GM18508 (cell line): ENCODE data around the gene LOX.

Experiments used
- ATAC-seq: cut with Tn5 transposase; IDR thresholded peaks from one replicate; pipeline ENCODE4 v1.9.1; 2021; ENCODE audit warnings: moderate number of reproducible peaks; ENCODE audit not compliant: insufficient read depth, unreplicated experiment

LOX gene

DNA sequence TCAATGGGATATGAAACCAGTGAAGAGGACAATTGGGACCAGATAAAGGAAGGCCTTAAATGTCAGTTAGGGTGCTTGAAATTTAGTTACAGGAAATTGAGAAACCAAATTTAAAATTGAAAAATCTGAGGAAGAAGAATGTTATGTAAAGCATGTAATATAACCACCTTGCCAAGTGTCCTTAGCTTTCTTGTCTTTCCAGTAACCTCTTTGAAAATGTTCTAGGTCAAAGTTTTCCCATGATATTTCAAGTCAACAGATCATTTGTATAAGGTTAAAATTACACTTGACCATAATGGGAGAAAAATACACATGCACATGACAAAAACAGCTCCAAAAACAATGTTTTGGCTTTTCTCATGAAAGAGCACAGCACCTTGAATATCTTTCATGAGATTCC, 21.1 kb downstream of the LOX start:
- no peak for ATAC-seq

DNA sequence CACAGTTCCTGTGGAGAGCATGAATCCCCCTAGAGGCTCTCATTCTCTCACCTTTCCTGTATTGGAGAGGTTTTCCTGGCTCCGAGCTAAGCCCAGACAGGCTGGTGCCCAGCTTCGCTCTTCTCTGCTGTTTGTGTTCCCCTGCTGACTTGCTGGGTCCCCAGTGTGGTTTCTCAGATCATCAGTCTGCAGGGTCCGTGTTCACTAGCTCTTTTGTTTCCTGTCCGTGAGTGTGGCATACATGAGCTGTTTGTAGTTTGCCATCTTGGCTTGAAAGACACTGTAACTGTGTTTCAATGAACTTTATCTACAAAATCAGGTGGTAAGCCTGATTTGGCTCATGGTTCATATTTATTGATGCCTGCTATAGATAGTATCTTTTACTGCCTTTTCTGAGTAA, 23.8 kb downstream of the LOX start:
- no peak for ATAC-seq

DNA sequence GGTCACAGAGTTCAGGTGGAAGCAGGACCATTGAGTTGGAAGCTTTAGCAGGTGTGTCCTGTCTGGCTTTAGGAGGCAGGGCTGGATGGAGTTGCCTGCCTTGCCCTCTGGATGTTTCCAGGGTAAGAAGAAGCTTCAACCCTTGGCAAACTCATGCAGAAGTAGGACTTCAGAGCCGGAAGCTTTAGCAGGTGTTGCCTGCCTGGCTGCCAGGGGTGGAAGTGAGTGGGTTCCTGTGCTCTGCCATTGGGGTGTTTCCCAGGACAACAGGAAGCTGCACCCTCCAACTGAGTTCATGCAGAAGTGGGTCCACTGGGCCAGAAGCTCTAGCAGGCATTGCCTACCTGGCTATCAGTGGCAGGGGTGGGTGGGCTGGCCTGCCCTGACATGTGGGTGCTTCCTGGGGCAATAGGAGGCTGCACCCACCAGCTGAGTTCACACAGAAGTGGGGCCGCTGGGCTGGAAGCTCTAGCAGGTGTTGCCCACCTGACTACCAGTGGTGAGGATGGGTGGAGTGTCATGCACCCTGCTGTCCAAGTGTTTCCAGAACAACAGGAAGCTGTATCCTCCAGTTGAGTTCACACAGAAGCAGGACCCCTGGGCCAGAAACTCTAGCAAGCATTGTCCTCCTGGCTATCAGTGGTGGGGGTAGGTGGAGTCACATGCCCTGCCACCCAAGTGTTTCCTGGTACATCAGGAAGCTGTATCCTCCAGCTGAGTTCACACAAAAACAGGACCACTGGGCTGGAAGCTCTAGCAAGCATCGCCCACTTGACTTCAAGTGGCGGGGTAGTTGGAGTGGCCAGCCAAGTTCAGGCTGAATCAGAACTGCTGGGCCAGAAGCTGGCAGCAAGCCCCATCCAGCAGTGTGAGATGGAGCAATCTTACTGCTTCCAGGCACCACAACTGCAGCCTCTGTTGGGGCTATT, 24.6 kb downstream of the LOX start:
- ATAC-seq, result no peak

DNA sequence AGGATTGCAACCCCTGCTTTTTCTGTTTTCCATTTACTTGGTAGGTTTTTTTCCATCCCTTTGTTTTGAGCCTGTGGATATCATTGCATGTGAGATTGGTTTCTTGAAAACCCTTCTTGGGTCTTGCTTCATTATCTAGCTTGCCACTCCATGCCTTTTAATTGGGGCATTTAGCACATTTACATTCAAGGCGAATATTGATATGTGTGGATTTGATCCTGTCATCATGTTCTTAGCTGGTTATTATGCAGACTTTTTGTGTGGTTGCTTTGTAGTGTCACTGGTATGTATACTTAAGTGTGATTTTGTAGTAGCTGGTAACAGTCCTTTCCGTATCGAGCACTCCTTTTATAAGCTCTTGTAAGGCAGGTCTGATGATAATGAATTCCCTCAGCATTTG, 26.5 kb downstream of the LOX start:
- no peak for ATAC-seq

DNA sequence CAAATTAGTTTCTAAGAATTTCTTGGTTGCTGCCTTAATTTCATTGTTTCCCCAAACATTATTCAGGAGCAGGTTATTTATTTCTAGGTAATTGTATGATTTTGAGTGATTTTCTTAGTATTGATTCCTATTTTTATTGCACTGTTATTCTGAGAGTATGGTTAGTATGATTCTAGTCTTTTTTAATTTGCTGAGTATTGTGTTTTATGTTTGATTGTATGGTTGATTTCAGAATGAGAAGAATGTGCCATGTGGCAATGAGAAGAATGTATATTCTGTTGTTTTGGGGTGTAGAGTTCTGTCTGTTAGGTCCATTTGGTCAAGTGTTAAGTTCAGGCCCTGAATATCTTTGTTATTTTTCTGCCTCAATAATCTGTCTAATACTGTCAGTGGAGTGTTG, 27.1 kb downstream of the LOX start:
- ATAC-seq, result no peak

DNA sequence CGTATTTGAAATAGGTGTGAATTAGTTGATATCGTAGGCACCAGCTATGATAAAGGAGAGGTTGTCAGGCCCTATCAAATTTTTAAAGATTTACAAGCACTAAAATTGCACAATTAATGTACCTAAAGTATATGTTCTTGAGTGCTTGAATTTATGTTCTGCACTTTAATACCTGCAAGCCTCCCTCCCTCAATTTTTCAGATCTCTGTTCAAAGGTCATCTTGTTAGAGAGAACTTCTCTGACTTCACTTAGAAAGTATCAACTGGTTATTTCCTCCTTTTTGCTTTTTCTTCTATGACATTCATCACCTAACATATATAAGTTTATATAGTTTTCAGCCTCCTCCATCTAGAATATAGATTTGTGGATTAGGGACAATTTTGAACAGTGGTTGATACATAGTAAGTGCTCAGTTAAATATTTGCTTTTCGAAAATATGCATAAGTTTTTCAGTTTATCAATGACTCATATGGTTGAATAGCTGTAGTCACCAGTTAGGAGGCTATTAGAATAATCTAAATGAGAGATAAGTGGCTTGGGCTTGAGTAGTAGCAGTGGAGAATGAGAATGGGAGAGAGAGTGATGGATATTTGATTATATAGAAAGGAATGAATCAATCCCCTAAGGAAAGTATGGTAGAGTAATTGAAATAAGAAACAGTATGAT, 37.3 kb downstream of the LOX start:
- ATAC-seq, result no peak

DNA sequence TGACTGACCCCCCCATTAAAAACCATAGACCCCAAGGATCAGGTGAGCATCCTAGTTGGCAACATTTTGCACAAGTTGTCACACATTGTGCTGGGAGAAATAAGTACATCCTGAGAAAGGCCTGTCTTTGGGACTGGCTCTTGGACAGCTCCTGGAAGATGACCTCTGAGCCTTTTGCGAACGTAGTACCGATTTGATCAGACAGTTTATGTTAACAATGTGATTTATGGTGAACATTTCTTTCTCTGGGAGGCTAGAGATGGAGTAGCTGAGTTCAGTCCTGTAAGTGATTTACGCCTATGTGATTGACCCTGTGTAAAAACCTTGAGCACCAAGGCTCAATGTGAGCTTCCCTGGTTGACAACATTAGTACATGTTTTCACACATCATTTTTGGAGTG, 41.7 kb downstream of the LOX start:
- no peak for ATAC-seq

DNA sequence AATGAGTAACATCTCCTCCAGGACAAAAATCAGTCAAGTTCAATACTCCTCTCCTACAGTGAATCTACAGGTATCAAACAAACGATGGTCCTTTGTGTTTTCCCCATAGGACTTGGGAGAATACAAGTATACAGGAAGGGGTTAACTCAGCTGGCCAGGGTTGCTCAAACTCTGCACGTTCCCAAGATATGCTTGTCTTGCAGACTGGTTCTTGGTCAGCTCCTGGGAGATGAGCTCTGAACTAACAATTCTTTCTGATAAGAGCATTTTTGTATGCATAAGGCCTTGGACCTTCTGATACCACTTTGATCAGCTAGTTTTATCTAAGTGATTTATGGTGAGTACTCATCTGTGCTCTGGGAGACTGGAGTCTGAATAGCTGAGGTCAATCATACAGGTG, 42.1 kb downstream of the LOX start:
- ATAC-seq, result no peak

DNA sequence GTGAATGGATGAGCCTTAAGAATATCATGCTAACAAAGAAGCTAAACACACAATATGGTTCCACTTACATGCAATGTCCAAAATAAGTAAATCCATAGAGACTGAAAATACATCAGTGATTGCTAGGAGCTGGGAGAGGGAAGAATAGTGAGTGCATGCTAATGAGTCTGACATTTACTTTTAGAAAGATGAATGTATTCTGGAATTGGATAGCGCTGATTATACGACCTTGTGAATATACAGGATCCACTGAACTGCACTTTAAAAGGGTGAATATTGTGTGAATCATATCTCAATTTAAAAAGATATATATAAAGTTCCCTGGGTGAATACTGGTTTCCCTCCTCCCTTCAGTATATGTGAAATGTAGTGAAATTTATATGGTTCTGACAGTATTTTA, 46.2 kb downstream of the LOX start:
- no peak for ATAC-seq

DNA sequence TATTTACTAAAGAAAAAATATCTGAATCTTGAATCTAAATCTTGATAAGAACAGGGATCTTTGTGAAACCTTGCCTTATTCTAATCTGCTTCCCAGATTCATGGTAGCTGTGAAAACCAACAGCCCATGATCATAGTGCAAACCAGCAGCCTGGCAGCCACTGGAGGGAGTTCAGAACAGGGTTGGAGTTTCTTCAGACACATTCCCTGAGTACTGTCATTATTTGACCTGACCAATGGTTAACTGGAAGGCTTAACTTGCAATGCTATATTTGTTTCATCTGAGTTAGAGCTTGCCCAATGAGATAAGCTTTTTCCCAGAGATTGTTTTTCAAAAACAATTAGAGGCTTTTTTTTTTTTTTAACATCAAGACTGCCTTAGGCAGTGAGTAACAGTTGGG, 47.8 kb downstream of the LOX start:
- no peak for ATAC-seq

DNA sequence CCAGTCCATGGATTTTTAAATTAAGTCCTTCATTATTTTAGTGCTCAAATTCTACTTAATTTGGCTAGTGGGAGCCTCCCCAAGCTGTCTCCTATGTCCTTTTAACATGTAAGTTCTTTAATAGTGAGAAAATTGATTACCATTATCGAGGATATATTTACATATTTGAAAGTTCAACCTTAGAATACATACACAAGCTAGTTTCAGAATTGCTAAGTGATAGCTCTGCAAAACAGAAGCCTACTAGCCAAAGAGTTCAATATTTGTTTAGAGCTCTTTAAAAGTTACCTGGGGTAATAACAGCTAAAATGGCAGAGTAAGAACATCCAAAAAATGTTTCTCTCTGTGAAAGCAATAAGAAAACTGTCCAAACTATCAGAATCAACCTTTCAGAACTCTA, 48.2 kb downstream of the LOX start:
- no peak for ATAC-seq

DNA sequence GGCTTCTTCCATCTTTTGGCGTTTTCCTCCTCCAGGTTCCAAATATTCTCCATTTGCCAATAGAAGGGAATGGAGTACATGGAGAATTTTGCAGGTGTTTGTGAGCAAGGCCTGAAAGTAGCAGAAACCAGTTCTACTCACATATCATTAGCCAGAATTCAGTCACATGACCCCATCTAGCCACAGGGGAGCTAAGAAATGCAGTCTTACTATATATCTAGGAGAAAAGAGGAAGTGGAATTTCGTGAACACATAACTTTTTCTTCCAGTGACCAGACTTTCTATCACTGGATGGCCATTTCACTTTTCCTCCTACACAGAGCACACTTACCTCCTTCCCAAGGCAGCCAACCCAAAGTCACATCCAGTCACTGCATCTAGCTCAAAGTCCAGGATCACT, 55.1 kb downstream of the LOX start:
- ATAC-seq, result no peak

DNA sequence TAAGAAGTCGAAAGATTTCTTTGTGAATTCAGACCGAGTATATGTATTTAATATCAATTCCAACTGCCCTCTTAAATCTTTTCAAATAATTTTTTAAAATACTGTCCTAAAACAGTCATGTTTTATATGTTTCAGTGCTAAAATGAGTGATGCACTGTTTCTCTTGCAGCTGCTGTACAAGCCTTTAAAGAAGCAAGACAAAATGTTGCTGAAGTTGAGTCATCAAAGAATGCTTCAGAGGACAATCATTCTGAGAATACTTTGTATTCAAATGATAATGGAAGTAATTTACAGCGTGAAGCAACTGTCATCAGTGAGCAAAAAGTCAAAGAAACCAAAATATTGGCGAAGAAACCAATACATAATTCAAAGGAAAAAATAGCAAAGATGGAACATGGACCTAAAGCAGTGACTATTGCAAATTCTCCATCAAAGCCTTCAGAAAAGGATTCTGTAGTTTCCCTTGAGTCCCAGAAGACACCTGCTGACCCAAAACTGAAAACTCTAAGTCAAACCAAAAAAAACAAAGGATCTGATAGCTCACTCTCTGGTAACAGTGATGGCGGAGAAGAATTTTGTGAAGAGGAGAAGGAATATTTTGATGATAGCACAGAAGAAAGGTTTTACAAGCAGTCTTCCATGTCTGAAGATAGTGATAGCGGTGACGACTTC, 58.0 kb downstream of the LOX start:
- ATAC-seq, result no peak

DNA sequence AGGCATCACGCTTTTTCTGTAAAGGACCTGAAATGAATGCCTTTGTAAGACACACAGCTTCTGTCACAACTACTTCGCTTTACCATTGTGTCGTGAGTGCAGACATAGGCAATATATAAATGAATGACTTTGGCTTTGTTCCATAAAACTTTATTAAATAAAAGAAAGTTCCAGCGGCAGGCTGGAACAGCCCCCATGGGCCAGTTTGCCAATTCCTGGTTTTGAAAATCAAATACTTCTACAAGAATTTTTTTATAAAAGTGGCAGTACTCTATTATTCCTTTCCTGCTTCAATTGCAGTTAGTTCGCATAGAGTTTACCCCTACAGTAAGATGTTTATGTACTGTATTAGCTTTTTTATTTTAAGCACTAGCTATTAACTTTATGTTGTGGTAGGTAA, 62.6 kb downstream of the LOX start:
- ATAC-seq, result no peak

DNA sequence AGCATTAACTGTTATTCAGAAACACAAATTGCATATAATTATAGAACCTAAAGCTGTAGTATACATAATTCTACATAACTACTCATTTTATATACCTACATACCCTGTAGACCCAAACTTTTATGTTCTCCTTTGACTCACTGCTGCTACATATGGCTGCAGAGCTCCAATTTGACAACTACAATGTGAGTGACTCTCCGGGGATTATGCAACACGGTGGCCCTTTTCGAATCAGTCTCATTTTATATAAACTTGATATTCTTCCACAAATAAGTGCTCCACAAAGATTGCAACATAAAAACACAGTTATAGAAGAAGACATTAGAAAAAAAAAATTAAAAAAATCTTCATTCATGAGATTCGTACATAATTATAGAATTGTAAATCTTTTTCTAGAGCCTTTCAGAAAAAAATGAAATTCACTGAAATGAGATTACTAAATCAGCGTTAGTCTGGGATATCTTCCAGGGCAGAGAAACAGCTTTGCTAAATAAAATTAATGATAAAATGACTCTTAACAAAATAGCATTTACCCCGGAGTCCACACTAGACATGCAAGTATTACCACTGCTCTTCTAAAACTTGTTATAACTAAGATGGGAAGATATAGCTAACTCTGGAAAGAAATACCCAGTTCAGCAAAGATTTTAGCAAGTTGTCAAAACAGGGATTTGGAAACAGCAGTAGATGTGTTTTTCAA, 63.7 kb downstream of the LOX start:
- ATAC-seq, result no peak
